ENCODE data around the gene EDC3.
"Not testable (repeated sequence)": the region's sequence is repeated elsewhere in the genome, so short reads cannot be mapped to it uniquely, and the experiment has no call there.

EDC3 gene
- 19.0 to 34.2 (median 25.8) reads per million in 4 experiments for total RNA-seq

GRCh38 chr15:74695597-74696397, at the start of gene EDC3:
TSS of gene EDC3 (minus strand) at chr15:74696024. CDS start at chr15:74675124, 20,900 bp downstream.
- peak; percentile 82 for DNase-seq

DNA sequence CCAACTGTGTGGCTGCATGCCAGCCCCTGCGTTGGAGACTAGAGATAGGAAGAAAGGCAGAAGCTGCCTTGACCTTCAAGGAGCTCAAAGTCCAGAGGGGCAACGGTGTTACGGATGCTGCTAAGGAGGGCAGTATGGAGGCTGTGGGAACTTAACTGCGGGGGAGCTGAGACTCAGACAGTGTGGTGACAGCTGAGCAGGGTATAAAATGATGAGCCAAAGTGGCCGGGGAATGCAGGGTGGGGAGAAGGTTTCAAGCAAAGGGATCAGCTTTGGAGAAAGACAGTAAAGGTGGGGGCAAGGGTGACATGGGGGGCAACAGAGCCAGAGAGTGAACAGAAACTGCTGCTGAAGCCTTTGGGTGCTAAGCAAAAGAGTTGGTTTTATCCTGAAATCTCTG, 46.6 kb upstream of the EDC3 start:
- no peak for DNase-seq

DNA sequence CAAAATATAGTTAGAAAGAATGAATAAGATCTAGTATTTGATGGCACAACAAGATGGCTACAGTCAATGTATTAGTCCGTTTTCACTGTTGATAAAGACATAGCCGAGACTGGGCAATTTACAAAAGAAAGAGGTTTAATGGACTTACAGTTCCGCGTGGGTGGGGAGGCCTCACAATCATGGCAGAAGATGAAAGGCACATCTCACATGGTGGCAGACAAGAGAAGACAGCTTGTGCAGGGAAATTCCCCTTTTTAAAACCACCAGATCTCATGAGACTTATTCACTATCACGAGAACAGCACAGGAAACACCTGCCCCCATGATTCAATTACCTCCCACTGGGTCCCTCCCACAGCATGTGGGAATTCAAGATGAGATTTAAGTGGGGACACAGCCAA, 42.4 kb upstream of the EDC3 start:
- DNase-seq, result not testable (repeated sequence)

GRCh38 chr15:74735305-74735704, 39.5 kb upstream of the EDC3 start:
- no peak for DNase-seq

- no peak for DNase-seq
Measured at GRCh38 chr15:74733269-74733668, 37.4 kb upstream of the EDC3 start.

DNA sequence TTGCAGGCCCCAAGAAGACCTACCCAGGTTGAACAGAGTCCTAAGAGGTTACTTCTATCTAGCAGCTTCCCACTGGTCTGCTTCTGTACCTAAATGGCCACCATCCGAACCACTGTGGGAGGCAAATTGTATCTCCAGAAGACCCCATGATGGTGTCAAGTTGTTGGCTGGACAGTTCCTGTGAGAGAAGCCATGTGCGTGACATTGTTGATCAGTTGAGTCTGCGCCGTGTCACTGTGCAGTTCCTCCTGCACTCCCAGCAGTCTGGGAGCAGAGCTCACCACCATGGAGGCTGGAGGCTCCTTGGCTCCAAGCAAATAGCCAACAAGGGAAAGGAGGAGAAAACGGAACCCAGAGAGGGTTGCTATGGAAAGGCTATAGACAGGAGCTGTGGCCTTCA, 37.0 kb upstream of the EDC3 start:
- no peak for DNase-seq

DNA sequence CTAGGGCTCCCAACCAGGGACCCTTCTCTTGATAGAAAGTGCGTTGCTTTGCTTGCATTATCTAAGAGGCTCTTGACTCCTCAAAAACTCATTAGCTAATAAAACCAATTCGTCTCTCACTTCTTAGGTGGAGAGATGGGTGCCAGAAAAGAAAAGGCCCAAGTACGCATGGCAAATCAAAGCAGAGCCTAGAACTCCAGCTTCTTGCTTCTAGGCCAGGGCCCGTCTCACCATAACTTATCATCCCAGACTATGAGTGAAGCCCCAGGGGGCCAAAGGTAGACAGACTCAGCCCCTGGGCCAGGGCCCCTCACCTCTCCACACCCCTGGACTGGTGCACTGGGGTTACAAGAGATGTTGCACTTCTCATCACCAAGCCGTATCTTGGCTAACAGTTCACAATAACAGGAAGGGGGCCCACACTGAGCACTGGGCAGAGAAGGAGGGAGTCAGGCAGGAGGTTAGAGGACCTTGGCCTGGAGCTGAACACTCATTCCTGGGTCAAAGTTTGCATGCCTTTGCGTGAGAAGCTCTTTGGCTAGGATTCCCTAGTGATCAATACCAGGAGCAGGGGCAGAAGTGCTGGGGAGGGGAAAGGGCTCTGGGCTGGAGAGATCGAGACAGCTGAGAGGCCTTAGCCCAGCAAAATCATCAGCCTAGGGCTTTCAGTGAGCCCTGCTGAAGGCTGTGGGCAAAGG, 34.9 kb upstream of the EDC3 start:
- no peak for DNase-seq

- not testable (repeated sequence) for DNase-seq
Measured at GRCh38 chr15:74729372-74729771, 33.5 kb upstream of the EDC3 start.

- not testable (repeated sequence) for DNase-seq
Measured at GRCh38 chr15:74728699-74729098, 32.9 kb upstream of the EDC3 start.

DNA sequence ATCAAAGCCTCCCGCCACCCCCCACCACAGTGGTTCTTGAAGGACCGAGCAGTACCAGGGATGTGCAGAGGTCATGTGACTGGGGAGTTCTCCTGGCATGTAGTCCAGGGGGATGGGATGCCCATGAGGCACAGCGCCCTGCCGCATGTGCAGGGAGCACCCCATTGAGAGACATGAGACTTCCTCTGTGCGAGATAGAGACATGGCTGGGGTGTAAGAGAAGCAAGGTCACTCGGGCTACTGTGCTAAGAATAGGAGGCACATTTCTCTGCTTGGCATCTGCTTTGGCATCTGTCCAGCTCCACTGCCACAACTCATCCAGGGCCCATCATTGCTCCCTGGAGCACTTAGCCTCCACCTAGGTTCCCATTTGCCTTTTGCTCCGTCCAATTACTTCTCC, 31.9 kb upstream of the EDC3 start:
- no peak for DNase-seq

- DNase-seq, result no peak
Measured at GRCh38 chr15:74726774-74727164, 30.9 kb upstream of the EDC3 start.

DNA sequence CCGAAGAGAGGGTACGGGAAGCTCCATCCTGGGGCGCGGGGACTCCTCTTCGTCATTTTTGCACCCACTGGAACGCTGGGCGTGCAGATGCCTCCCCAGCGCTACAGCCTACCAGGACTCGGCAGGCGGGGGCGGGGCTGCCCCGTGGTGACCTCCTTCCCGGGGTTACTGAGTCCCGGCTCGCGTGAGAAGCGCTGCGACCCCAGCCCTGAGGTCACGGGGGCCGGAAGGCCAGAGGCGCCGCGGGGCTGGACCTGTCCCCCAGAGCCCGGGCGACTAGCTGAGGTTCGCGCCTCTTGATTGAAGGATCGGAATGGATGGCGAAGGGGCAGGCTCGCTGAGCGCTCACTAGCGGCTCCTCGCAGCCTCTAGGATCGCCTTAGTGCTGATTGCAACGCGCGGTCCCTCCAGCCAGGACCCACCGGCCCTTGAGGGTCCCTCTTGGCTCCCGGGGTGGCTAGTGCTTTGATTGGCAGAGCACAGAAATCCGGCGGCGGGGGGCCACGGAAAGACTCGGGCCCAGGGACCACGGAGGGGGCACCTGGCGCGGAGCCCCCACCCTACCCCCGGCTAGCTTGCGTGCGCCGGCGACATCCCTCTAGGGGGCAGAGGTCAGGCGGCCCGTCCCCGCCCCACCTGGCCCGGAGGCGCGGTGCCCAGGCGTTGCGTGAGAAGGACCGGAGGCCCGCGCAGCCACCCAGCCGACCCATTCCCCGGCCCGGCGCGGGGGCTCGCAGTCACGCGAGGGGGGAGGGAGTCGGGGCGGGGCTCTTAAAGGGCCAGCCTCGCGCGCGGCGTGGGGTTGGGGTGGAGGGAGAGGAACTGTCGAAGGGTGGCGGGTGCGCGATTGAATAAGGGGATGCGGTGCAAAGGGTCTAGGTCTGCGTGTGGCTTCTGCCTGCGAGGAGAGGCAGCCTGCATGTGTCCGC, 30.3 kb upstream of the EDC3 start:
- peak; percentile 12 for DNase-seq

GRCh38 chr15:74725225-74725774, 29.5 kb upstream of the EDC3 start, which contains the start of gene CYP1A1:
TSS of gene CYP1A1 (minus strand) at chr15:74725528. CDS start at chr15:74723097, 2,431 bp downstream.
- DNase-seq, result no peak

DNA sequence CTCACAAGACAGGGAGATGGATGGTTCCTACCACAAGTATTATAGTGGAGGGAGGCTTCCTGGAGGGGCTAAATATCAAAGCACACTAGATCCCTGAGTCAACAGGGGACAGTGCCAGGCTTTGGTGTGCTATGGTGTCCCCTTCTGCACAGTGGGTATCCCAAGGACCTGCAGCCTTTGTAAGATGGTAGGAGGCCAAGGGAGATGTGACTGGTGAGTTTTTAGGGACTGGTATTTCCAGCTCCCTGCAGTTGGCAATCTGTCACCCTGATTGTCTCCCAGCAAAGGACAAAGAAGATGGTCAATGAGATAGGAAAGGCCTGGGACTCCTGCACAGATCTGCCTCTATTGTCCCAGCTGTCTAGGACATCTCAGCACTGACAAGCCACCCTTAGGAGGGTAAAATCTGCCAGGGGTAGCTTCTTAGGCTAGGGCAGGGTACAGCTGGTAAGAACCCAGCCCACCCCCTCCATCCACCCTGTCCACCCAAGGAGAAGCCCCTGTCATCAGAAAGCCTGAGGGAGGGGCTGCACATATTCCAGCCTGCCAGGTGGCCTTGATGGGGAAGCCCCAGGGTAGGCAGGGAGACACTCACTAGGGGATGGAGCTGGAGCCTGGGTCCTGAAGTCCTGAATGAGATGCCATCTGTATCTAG, 28.9 kb upstream of the EDC3 start:
- DNase-seq, result no peak

GRCh38 chr15:74723754-74724334, 28.0 kb upstream of the EDC3 start:
- DNase-seq, result no peak

- no peak for DNase-seq
Measured at GRCh38 chr15:74723187-74723586, 27.4 kb upstream of the EDC3 start.

- no peak for DNase-seq
Measured at GRCh38 chr15:74722591-74722990, 26.8 kb upstream of the EDC3 start.

DNA sequence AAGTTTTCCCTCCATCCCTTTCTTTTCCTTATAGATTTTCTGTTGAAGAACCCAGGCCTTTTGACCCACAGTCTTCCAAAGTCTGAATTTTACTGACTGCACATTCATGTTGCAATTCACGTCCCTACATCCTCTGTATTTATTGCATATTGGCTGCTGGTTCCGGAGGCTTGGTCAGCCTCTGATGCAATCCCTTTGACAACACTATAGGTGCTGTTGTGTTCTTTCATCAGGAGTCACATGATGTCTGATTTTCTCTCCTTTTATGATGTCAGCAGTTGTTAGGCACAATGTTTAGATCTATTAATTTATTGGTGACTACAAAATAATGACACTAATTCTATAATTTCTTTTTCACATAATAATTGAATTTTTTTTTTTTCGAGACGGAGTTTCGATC, 20.8 kb upstream of the EDC3 start:
- no peak for DNase-seq

- DNase-seq, result no peak
Measured at GRCh38 chr15:74712311-74712710, 16.5 kb upstream of the EDC3 start.

GRCh38 chr15:74710319-74711094, 14.7 kb upstream of the EDC3 start:
- no peak for DNase-seq

- no peak for DNase-seq
Measured at GRCh38 chr15:74709892-74710291, 14.1 kb upstream of the EDC3 start.
